ENCODE data around the gene MYL12A.

DNA sequence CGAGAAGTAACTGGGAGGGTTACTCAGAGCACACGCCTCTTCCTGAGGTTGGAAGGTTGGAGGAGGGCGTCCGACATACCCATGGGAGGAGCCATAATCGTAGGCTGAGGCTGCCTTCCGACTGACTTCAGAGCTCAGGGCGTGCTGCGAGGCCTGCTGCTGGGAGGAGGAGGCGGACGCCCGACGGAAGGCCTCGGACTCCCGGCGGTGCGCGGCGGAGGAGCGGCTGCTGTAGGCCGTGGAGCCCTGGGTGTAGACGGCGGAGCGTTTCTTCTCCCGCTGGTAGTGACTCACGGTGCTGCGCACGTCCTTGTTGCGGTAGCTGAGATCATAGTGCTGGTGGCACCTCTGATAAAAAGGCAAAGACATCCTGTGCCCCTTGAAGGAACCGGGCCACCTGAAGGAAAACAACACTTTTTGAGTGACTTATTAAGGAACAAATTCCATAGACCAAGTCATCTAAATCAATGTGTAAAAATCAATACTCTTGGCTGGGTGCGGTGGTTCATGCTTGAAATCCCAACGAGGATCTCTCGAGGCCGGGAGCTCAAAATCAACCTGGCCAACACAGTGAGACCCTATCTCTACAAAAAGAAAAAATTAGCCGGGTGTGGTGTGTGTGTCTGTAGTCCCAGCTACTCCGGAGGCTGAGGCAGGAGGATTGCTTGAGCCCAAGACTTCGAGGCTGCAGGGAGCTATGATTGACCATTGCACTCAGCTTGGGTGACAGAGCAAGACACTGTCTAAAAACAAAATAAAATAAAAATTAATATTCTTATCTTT is 32.6 kb upstream of the MYL12A start:
- TF ChIP-seq, protein P1, sequence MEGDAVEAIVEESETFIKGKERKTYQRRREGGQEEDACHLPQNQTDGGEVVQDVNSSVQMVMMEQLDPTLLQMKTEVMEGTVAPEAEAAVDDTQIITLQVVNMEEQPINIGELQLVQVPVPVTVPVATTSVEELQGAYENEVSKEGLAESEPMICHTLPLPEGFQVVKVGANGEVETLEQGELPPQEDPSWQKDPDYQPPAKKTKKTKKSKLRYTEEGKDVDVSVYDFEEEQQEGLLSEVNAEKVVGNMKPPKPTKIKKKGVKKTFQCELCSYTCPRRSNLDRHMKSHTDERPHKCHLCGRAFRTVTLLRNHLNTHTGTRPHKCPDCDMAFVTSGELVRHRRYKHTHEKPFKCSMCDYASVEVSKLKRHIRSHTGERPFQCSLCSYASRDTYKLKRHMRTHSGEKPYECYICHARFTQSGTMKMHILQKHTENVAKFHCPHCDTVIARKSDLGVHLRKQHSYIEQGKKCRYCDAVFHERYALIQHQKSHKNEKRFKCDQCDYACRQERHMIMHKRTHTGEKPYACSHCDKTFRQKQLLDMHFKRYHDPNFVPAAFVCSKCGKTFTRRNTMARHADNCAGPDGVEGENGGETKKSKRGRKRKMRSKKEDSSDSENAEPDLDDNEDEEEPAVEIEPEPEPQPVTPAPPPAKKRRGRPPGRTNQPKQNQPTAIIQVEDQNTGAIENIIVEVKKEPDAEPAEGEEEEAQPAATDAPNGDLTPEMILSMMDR (IDR thresholded peaks at IDR 0.05): no peak
- no peak for TF ChIP-seq POLR2A (IDR thresholded peaks at IDR 0.05)
